SH-SY5Y (cell line): ENCODE data around the gene RGS3.

Experiments
- GATA2 ChIP-seq: IDR thresholded peaks from 2 replicates; pipeline ENCODE4 v1.6.1; 2011; ENCODE audit warnings: mild to moderate bottlenecking, low read depth, low read length
- GATA3 ChIP-seq: IDR thresholded peaks from 2 replicates; pipeline ENCODE4 v1.6.1; 2011; ENCODE audit warnings: low read depth, mild to moderate bottlenecking, low read length, moderate library complexity

GRCh38 chr9:113436728-113437515 lies 26.6 kb upstream of the RGS3 start:
- TF ChIP-seq GATA2 (no peak), GATA3 (no peak)
